Measurements from ENCODE around the gene SUDS3.
"Not testable (repeated sequence)": the region's sequence is repeated elsewhere in the genome, so short reads cannot be mapped to it uniquely, and the experiment has no call there.

SUDS3 gene

GRCh38 chr12:118391836-118392235 is 15.5 kb downstream of the SUDS3 start:
- peak in 2 of 58 donors; percentile 4 to 17 for DNase-seq

DNA sequence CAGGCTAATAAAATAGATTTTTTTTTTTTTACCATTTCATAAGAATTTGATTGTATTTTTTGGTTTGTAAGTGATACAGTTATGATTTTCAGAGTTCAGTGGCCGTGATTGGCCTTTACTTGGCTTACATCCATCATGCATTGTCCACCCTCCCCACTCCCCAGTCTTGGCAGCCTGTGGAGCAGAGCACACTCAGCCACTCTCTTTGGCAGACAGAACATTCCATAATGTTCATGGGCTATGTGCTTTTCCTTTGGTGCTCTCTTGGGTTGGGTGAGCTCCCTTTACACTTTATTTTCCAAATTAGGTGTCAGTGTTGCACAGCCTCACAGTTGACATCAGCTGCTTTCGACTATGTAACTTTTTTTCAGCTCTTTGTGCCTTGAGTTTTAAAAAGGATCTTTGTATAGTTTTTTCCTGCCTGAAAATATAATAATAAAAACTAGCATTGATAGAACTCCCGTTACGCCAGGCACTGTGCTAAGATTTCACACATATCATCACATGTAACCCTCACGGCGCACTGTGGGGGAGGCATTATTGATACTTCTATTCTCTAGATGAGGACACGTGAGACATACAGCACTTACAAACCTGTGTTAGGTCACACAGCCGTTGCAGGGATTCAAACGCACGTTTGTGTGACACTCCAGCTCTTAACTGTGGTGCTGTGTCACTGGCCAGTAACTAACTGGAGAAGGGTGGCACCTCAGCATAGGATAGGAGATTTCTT is 21.5 kb downstream of the SUDS3 start:
- peak in 2 of 58 donors; percentile 2 to 4 for DNase-seq

- no peak for DNase-seq
Observed at GRCh38 chr12:118398524-118398923, 22.2 kb downstream of the SUDS3 start.

DNA sequence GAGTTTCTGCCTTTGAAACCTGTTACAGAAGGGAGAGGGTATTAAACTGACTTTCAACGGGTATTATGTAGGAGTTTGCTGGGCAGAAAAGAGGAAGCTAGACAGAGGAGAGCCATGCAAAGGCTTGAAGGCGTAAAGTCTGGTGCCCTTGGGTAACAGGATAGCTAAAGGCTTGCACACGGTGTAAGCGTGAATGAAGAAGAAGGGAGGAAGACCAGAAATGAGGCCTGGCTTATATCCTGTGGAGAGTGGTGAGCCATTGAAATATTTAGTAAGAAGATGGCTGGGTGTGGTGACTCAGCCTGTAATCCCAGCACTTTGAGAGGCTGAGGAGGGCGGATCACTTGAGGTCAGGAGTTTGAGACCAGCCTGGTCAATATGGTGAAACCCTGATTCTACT is 22.6 kb downstream of the SUDS3 start:
- no peak for DNase-seq

DNA sequence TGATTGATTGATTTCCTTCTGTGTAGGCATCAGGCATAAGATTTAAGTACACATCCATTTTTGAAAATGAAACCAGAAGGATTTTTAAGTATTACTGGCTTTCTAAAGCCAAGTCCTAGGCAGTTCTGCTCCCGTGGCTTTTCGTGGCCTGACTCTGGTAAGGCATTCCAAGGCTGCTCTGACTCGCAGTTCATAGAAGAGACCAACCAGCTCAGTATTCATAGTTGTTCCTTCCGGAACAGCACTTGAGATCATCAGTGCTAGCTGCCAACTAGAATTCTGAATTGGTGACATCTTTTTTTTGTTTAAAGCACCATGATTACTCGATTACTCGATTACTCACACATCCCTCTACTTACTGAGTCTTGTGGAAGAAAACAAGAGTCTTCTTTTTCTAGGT is 25.9 kb downstream of the SUDS3 start:
- peak in 5 of 58 donors; percentile 4 to 29 (median 9) for DNase-seq

DNA sequence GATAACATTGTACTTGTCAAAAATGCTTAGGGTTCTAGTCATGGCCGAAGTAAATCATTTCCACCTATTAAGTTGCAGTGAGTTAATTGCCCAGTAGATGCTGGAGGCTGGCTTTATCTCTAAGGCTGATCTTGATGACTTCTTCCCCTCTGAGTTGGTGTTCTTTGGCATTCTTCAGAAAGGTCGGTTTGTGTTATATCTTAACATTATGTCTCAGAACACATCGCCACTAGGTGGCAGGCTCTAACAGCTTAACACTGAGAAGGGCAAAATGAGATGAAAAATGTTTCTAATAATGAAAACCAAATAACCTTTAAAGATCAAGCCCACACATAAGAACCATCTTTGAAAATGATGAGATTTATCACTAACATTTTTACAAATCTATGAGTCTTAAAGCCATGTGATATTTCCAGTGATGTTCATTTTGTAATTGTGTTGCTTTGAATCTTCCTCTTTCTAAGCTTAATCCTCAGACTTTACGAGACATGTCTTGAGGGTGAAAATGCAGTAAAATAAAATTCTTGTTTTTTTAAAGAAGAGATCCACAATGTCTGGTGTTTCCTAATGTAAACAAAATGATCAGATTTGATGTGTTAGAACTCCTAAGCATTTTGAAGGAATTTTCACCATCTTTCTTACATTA is 28.6 kb downstream of the SUDS3 start:
- peak in 38 of 58 donors; percentile 0 to 69 (median 16) for DNase-seq

- DNase-seq, result not testable (repeated sequence)
Observed at GRCh38 chr12:118408241-118408640, 31.9 kb downstream of the SUDS3 start.

GRCh38 chr12:118409834-118410233 is 33.5 kb downstream of the SUDS3 start:
- DNase-seq, result no peak

DNA sequence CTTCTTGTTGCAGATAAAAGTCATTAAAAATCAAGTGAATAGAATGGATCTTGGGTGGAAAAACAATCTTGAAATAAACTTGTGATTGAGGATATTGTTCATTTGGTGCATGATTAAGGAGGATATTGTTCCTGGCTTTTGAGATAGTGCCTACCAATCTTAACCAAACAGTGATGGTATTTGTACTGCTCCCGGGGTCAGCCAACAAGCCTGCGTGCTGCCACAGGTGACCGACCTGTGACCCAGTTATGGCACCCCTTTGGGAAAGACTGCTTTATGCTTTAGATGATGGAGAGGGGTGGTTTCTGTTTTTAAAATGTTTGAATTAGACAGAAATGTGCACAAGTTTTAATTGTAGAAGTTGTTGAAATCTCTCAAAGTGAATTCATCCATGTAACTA is 41.6 kb downstream of the SUDS3 start:
- no peak for DNase-seq

DNA sequence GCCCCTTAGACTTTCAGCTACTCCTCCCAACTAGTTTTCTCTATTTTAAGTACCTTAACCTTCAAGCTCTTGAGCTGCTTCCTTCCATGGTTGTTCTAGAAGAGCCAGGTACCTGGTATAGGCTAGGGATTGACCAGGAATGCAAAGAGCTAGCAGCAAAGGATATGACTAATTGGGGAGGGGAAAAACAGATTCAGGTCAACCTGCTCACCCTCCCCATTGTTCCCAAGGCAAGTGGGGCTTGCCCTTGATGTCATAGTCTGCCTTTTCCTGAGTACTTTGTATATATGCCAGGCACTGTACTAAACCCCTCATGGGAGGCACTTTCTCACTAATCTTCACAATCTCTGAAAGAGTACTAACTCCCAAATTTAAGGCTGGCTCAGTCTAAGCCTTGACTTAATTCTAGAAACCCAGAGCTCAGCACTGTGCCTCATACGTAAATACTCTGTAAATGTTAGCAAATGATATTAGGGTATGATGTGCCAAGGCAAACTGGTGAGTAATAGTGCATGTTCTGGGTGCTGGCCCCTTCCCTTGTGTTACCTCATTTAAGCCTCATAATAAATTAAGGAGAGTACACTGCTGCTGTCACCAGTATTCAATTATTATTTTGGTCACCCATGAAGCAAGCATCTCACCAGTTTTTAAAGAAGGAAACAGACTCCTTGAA is 42.2 kb downstream of the SUDS3 start:
- no peak for DNase-seq

GRCh38 chr12:118420673-118421072 is 44.3 kb downstream of the SUDS3 start:
- no peak for DNase-seq

DNA sequence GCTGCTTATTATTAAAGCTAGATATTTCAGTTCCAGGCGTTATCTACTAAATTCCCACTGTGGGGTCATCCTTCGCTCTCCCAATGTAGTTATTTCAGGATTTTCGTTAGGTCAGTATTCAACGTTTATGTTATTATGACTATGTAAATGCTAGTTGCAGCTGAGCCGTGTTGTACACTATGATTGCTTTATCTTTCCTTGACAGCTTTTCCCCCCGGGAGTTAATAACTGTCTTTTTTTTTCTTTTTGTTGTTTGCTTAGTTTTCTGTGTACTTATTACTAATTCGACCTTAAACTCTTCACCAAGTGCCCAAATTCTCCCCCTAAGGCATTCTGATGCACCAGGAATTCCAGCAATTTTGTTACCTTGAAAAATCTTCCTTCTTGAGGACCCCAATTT is 48.5 kb downstream of the SUDS3 start:
- no peak for DNase-seq

DNA sequence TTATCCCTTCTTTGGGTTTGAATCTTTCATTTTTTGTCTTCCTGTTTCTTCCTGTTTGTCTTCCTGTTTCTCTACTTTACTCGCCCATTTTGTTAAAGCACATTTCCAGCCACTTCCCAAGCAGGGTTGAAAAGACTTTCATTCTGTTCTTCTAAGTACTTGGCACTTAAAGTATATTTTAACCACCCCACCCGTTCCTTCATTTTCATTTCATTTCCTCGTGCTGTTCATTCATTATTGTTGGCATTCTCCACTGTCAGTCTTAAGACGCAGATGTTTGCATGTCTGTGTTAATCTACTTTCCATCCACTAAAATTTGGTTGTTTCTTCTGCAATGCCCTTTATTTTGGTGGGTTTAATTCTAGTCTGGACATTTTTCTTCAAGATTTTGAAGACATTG is 49.0 kb downstream of the SUDS3 start:
- no peak for DNase-seq

- DNase-seq, result no peak
Observed at GRCh38 chr12:118427819-118428218, 51.5 kb downstream of the SUDS3 start.

DNA sequence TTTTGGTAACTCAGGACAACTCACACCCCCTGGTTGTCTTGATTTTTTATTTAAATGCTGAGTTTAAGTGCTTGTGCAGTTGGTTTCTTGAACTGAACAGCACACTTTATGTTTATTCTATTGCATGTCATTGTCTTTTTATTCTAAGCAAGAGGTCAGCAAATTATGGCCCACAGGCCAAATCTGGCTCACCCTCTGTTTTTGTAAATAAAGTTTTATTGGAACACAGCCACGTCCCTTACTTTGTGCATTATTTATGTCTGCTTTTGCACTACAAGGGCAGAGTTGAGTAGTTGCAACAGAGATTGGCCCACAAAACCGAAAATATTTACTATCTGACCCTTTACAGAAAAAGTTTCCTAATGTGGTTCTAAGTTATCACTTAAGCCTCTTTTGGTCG is 52.3 kb downstream of the SUDS3 start:
- DNase-seq, result no peak

DNA sequence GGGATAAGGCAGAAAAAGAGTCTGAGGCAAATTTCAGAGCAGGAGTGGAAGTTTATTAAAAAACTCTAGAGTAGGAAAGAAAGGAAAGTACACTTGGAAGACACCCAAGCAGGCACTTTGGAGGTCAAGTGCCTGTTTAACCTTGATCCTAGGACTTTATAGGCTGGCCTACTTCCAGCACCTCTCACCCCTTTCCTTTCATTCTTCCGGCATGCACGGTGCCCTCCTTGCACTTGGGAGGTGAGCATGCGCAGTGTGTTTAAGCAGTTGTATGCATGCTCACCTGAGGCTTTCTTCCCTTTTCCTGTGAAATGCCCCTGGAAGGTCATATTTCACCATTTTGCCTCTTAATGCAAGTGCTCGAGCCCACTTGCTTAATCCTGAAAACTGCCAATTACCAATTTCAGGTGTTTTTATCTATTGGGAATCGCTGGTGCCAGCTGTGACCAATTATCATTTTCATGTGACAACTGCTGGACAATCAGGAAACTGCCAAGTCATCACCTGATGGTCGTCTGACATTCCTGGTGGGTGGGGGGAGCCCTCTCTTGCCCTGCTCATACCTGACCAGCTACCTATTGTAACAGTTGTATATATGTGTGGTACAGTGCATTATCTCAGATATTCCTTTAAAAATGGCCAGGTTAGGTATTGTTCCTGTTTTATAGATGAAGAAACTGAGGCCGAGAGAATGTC is 53.5 kb downstream of the SUDS3 start:
- no peak for DNase-seq

DNA sequence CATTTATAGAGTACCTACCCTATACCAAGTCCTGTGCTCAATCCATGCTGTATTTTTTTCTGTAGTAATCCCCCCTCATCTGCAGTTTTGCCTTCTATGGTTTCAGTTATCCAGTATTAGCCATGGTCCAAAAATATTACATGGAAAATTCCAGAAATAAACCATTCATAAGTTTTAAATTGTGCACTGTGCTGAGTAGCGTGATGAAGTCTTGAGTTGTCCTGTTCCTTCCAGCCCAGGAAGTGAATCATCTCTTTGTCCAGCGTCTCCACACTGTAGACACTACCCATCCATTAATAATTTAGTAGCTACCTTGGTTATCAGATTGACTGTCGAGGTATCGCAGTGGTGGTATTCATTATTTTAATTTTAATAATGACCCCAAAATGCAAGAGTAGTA is 54.2 kb downstream of the SUDS3 start:
- no peak for DNase-seq

- no peak for DNase-seq
Observed at GRCh38 chr12:118432812-118433545, 56.6 kb downstream of the SUDS3 start.

DNA sequence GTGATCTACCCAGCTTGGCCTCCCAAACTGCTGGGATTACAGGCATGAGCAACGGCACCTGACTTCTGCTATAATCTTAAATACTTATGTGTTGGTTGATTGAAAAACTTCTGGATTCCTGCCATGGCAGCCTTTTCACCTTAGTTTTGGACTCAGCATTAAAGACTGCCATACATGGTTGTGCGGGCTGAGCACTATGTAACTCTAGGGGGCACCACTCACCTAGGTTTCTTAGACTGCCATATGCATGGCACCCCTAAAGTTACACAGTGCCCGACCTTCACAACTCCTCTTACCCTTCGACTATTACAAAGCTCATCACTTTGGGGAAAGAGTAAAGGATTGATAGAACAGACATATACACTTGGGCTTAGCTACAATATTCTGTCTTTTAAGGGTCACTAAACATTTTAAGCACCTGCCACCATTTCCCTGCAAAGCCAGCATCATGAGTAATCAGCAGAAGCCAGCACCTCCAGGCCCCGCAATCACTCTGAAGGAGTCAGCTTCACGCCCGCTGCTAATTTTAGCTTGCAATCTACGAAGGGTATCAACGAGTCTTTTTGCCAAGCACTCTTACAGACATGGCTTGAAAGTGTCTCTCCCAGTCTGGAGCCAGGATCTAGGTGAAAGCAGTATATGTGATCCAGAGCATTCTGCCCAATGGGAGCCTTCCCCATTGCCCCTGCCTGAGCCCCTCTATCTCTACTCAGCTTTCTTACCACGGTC is 59.8 kb downstream of the SUDS3 start:
- DNase-seq, result peak in 2 of 58 donors; percentile 7 to 8

GRCh38 chr12:118436986-118437385 is 60.6 kb downstream of the SUDS3 start:
- DNase-seq, result no peak

Data from anterior cingulate cortex (tissue), 58 donors.